WTC11 (cell line): ENCODE results near the gene MARVELD2. TPM values are rescaled to one million over a fixed set of nuclear protein-coding genes. Genes with fewer than 3 reads are reported as not detected.
A peak's percentile ranks its signal among the peaks of the same experiment; 100 is the strongest.

Experiments
- ARID4B ChIP-seq: sonication (generic); formaldehyde crosslinking; IDR thresholded peaks from 2 replicates; pipeline ENCODE4 v1.8.0; 2023; ENCODE audit warnings: missing genetic modification reagents, mild to moderate bottlenecking, borderline replicate concordance
- ATF1 ChIP-seq: sonication (generic); formaldehyde crosslinking; IDR thresholded peaks from 2 replicates; pipeline ENCODE4 v1.8.1; 2023; ENCODE audit warnings: mild to moderate bottlenecking, moderate library complexity, missing genetic modification reagents
- ATF2 ChIP-seq: sonication (generic); formaldehyde crosslinking; IDR thresholded peaks from 2 replicates; pipeline ENCODE4 v1.8.1; 2022; ENCODE audit warnings: low read depth, missing genetic modification reagents, borderline replicate concordance
- CBFB ChIP-seq: sonication (generic); formaldehyde crosslinking; IDR thresholded peaks from 2 replicates; pipeline ENCODE4 v1.8.1; 2022; ENCODE audit warnings: mild to moderate bottlenecking, low read depth, missing genetic modification reagents
- CREM ChIP-seq: sonication (generic); formaldehyde crosslinking; IDR thresholded peaks from 2 replicates; pipeline ENCODE4 v1.8.1; 2022; ENCODE audit warnings: mild to moderate bottlenecking, missing genetic modification reagents, moderate library complexity
- E2F4 ChIP-seq: sonication (generic); formaldehyde crosslinking; IDR thresholded peaks from 2 replicates; pipeline ENCODE4 v1.8.1; 2022; ENCODE audit warnings: low read depth, mild to moderate bottlenecking, moderate library complexity, missing genetic modification reagents, borderline replicate concordance
- FOXJ3 ChIP-seq: sonication (generic); formaldehyde crosslinking; IDR thresholded peaks from 2 replicates; pipeline ENCODE4 v1.9.0; 2021; ENCODE audit warnings: missing genetic modification reagents, mild to moderate bottlenecking, borderline replicate concordance
- FOXK1 ChIP-seq: sonication (generic); formaldehyde crosslinking; IDR thresholded peaks from 2 replicates; pipeline ENCODE4 v1.8.0; 2022; ENCODE audit warnings: mild to moderate bottlenecking, moderate library complexity, missing genetic modification reagents
- MXD4 ChIP-seq: fragments of 250-450 bp; sonication (Bioruptor Pico); IDR thresholded peaks from 2 replicates; pipeline ENCODE4 v1.8.0; 2021; ENCODE audit warnings: mild to moderate bottlenecking, moderate library complexity, borderline replicate concordance
- MYBL2 ChIP-seq: sonication (generic); formaldehyde crosslinking; IDR thresholded peaks from 2 replicates; pipeline ENCODE4 v1.8.1; 2023; ENCODE audit warnings: mild to moderate bottlenecking, moderate library complexity, missing genetic modification reagents
- NFATC4 ChIP-seq: fragments of 250-450 bp; sonication (Bioruptor Pico); IDR thresholded peaks from 2 replicates; pipeline ENCODE4 v1.9.0; 2021; ENCODE audit warnings: mild to moderate bottlenecking
- PREB ChIP-seq: sonication (generic); formaldehyde crosslinking; IDR thresholded peaks from 2 replicates; pipeline ENCODE4 v1.8.1; 2022; ENCODE audit warnings: mild to moderate bottlenecking, missing genetic modification reagents, moderate library complexity, borderline replicate concordance
- SMAD3 ChIP-seq: sonication (generic); formaldehyde crosslinking; IDR thresholded peaks from 2 replicates; pipeline ENCODE4 v1.8.0; 2022; ENCODE audit warnings: missing genetic modification reagents, mild to moderate bottlenecking, borderline replicate concordance
- TEAD1 ChIP-seq: sonication (generic); formaldehyde crosslinking; IDR thresholded peaks from 2 replicates; pipeline ENCODE4 v1.8.0; 2022; ENCODE audit warnings: mild to moderate bottlenecking, missing genetic modification reagents
- USF1 ChIP-seq: sonication (generic); formaldehyde crosslinking; IDR thresholded peaks from 2 replicates; pipeline ENCODE4 v1.8.0; 2022; ENCODE audit warnings: mild to moderate bottlenecking, missing genetic modification reagents
- USF2 ChIP-seq: sonication (generic); formaldehyde crosslinking; IDR thresholded peaks from 2 replicates; pipeline ENCODE4 v1.8.1; 2023; ENCODE audit warnings: mild to moderate bottlenecking, missing genetic modification reagents, moderate library complexity
- ZMAT4 ChIP-seq: fragments of 250-450 bp; sonication (Bioruptor Pico); IDR thresholded peaks from 2 replicates; pipeline ENCODE4 v1.9.0; 2021; ENCODE audit warnings: mild to moderate bottlenecking
- ZNF138 ChIP-seq: sonication (generic); formaldehyde crosslinking; conservative IDR thresholded peaks from 2 replicates; pipeline ENCODE4 v1.8.1; 2022; ENCODE audit warnings: mild to moderate bottlenecking, moderate library complexity, missing genetic modification reagents
- ZNF219 ChIP-seq: sonication (generic); formaldehyde crosslinking; IDR thresholded peaks from 2 replicates; pipeline ENCODE4 v1.8.0; 2023; ENCODE audit warnings: missing genetic modification reagents, mild to moderate bottlenecking, borderline replicate concordance
- ZNF232 ChIP-seq: sonication (generic); formaldehyde crosslinking; IDR thresholded peaks from 2 replicates; pipeline ENCODE4 v1.8.0; 2022; ENCODE audit warnings: mild to moderate bottlenecking, missing genetic modification reagents
- ZNF263 ChIP-seq: sonication (generic); formaldehyde crosslinking; IDR thresholded peaks from 2 replicates; pipeline ENCODE4 v1.8.1; 2022; ENCODE audit warnings: low read depth, mild to moderate bottlenecking, moderate library complexity, missing genetic modification reagents
- ZNF532 ChIP-seq: fragments of 250-450 bp; sonication (Bioruptor Pico); IDR thresholded peaks from 2 replicates; pipeline ENCODE4 v1.9.0; 2021; ENCODE audit warnings: mild to moderate bottlenecking, borderline replicate concordance
- total RNA-seq: library from RNA; stranded (reverse); gene quantifications from 3 replicates; pipeline ENCODE4 v1.2.3, GENCODE V29; 2021

The MARVELD2 gene
- total RNA-seq, 1 experiment from 2014 or later = 28.6 TPM

GRCh38 chr5:69493396-69494133 lies 78.6 kb downstream of the MARVELD2 start (continued):
- TF ChIP-seq ZNF532 (CRISPR knock-in tag) (no peak), USF1 (0 out of 2 replicates have a peak, but pooled peaks have one; percentile 17), CREM (CRISPR knock-in tag) (no peak), ARID4B (CRISPR knock-in tag) (no peak), NFATC4 (CRISPR knock-in tag) (no peak), ZNF138 (CRISPR knock-in tag) (no peak), PREB (CRISPR knock-in tag) (no peak), MYBL2 (CRISPR knock-in tag) (no peak), ZMAT4 (CRISPR knock-in tag) (0 out of 2 replicates have a peak, but pooled peaks have one; percentile 27), SMAD3 (CRISPR knock-in tag) (no peak), FOXJ3 (CRISPR knock-in tag) (no peak), ZNF263 (CRISPR knock-in tag) (no peak), MXD4 (CRISPR knock-in tag) (no peak), FOXK1 (CRISPR knock-in tag) (no peak; the same call in 1 of the 2 replicates), ATF2 (CRISPR knock-in tag) (no peak), ZNF232 (no peak), TEAD1 (CRISPR knock-in tag) (peak; percentile 57; the same call in 1 of the 2 replicates), CBFB (CRISPR knock-in tag) (no peak; the same call in 1 of the 2 replicates), USF2 (CRISPR knock-in tag) (peak; percentile 8; the same call in 1 of the 2 replicates), E2F4 (CRISPR knock-in tag) (no peak), ZNF219 (CRISPR knock-in tag) (no peak), ATF1 (CRISPR knock-in tag) (no peak; the same call in 1 of the 2 replicates)
